Measurements from ENCODE around the gene NFIA.

NFIA gene

DNA sequence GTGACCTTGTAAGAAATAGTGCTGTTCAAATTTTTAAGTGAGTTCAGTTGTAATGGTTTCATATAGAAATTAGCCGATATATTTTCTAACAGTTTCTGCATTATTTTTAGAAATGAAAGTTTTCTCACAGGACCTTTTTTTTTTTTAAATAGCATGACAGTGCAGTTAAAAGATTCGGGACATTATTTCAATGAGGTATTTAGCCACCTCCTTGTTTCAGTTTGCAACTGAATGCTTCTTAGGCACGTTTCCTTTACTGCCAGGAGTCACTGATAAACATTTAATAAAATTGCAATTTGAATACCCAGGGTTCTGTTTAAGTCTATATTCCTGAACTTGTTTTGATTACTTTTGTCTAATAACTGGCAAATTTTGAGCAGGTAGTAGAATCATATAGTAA, 337.9 kb downstream of the NFIA start:
- DNase-seq: no peak

DNA sequence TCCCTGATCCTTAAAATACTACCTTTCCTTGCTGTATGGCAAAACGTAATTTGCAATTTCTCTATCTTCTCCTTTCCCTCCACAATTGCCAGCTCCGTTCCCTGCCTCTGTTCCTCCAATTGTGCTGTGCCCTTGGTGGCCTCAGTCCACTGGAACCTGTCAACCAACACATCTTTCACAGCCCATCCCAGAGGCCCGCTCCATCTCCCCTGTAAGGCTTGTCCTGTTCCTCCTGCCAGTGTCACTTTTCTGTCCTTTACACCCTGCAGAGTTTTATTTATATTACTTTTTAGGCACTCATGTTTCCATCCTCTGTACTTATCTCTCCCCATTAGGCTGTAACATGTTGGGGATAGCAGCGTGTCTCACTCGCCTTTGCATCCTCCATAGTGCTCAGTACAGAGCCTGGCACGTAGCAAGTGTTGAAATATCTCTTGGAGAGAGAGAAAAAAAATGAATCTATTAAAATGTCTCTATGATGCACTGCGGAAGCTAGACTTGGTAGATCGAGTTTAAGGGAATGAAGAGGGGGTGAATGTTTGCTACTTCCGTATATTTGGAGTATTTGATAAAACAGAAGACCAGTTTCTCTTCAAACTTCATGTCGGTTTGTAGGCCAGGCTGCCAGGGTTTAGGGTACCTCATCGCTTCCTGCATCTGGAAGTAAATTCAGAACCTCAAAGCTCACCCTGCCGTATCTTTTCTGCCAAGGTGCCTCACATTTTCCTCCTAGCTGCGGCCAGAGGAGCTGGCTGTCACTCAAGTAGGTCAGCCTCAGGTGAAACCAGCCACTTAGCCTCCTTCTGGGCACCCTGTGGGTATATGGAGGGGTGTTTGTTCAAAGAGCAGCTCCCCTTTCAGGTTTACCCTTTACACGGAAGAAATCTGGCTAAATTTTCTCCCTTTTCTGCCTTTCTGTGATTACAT, 338.8 kb downstream of the NFIA start:
- no peak for DNase-seq

DNA sequence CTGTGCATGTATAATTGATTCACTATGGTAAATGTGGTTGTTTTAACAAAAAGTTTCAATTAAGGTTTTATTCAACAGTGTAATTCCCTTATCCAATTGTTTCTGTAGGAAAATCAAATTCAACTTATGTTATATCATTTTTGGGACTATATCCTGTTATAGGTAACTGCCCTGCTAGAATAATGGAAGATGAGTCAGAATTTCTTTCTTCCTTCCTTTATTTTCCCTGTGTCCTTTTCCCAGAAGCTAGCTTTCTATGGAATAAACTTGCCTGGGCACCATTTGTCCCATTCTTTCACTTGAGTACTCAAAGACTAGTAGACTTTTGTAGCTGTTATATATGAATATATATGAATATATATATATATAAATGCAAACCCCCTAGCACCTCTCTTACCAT, 341.3 kb downstream of the NFIA start:
- DNase-seq: no peak

DNA sequence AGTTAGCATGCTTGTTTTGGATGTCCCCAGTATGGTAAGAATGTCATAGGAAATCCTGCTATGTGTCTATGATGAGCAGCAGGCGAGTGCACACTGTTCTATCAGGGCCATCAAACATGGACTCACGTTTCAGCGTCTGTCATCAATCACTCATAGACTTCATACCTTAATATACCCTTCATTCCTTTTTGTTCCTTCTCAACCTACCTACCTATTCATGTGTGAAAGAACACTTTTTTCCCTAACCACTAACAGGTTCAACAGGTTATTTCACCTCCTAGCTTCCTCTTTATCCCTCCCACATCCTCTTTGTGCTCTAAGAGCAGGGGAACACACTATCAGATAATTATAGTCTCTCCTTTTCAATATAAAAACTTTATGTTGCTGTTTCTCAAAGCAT, 342.0 kb downstream of the NFIA start:
- DNase-seq: no peak

DNA sequence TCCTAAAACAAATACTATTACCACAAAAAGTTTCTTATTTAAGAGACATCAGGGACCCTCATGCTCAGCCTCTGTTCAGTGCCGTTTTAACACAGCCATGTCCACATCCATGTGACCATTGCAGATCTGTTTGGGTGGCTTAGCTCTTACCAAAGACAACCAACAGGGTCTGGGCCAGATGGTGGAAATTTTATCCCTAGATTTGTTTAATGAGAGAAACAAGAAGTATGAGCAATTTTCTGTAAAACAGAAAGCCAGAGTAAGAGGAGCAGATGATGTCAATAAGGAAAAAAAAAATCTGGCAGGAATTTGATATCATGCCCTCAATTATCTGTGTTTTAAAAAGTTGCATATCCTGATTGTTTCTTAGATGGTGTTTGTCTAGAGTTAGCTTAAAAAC, 342.7 kb downstream of the NFIA start:
- DNase-seq: no peak

DNA sequence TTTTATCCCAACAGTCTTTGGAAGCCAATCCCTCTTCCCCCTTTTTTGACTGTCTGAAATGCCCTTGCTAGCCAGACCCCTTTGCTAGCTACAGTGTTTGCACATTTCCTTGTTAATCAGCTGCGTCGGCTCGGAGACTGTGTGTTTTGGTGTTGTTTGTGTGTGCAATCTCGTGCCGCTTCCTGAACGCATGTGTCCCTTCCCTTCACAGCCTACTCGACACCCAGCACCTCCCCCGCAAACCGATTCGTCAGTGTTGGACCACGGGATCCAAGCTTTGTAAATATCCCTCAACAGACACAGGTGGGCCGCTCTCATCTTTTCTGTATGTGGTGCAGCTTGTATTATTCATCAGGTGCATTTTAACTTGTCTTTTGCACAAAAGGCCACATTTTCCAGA, 343.9 kb downstream of the NFIA start:
- DNase-seq: no peak

DNA sequence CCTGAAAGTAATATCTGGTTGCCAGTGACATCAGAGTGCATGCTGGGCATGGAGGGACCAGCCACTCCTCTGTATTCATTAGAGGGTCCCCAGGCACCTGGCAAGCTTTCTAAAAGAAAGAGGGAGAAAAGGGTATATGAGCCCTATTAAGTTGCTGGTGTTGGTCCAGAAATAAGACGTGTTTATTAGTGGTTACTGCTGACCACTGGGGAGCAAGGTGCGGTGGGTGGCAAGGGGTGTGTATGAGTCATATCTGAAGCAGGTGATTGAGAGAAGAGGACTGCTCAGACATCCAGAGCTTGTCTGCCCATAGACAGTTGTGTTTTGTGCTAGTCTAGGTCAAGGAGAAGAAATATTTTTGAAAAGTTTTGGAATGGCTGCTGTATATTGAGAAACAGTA, 344.5 kb downstream of the NFIA start:
- no peak for DNase-seq

DNA sequence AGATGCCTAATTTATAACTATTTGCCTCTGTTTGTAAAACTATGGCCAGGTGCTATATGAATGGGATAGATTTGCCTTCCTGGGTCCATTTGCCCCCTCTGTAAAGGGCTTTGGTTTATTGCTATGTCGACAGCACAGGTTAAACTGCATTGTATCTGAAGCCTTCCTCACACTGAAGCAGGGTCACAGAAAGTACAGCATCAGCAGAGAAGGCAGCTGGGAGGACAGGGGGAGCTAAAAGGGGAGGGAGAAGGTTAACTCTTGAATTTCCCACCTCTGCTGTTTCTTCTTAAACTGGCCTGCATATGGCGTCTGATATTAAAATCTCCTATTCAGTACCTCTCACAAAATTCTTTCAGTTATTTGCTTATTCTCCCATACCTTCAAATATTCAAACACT, 345.1 kb downstream of the NFIA start:
- no peak for DNase-seq

DNA sequence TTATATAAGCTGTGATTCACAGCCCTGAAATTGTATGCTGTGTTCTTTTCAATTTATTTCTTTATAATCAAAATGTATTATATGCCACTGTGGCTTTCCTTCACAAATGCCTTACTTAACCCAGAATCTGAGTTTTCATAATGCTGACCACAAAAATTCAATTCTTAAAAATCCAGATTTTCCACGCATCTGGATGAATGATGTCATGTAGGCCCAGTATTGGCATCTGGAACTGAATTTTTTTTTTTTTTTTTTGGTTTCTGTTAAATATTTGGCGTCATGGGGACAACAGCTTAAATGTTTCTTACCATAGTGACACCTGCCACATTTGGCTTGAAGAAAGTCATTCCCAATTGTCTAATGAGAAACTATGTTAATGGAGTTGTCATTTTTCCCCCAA, 345.8 kb downstream of the NFIA start:
- DNase-seq: no peak

DNA sequence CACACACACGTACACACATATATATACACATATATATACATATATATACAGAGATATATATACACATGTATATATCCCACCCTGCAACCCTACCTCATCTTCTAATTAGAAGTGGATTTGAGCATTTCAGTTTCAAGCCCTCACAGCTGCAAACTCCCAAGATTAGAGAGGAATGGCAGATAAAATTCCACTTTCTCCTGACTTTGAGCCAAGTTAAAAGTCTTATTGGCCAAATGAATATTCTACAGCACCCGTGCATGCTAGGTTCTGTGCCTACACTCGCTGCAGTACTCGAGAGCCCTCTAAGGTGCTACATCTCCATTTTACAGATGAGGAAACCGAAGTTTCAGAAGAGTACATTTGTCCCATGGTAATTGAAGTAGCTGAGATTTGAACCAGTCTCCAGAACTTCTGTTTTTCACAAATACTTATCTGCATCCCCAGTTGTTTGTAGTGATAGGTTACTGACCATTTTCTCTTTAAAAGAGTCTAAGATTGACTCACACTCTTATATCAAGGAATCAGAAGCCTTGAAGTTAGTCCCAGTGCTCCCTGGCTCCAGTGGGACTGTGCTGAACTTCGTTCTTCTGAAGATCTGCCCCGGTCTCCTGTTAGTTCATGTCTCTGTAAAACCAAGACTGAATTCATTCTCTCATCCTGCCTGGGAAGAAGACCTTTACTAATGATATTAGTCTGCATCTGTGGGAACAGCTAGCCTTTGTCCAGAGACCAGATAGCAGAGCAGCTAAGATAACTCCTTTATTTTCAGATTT, 350.4 kb downstream of the NFIA start:
- DNase-seq: no peak

DNA sequence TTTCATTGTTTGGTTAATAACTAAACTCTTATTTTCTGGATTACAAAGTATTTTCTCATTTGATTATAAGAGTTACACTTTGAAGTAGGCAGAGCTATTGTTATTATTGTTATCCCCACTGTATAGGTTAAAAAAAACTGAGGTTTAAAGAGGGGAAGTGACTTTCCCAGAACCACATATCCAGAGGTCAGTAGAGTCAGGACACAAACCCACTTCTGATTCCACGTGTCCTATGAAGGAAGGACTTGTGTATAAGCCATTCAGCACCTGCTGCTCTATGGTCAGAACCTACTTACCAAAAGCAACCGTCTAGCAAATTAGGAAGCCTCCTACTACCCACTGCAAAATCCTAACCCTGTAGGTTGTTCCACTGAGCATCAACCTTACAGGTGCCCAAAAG, 351.3 kb downstream of the NFIA start:
- no peak for DNase-seq

DNA sequence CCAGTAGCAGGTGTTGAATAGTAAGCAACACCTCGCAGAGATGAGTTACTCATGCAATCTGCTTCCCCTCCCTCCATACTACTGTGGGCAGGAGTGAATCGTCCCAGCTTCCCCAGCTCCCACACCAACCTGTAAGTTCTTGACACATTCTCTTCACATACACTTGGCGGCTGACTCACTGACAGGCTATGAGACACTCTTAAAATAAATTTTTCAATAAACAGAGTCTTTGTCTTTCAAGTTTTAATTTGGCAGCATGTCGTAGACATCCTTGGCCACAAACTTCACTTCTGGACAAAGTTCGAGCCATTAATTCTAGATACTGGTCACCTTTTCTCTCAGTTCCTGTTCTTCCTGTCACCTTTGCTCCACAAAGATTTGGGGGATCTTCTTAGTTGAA, 351.9 kb downstream of the NFIA start:
- no peak for DNase-seq

DNA sequence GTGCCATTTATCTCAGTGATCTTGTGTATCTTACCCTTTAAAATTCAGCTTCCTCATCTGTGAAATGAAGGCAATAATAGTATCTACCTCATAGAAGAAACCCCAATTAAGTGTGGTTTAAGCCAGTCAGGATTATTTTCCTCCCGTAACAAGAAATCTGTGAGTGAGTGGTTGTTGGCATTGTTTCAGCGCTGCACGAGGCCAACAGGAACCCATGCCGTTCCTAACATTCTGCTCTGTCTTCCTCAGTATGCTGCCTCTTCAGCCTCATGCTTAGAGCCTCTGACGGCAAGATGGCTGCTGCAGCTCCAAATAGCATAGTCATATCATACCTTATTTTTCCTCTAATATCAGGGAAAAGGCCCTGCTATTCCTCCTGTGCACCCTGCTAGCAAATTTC, 352.9 kb downstream of the NFIA start:
- DNase-seq: no peak

DNA sequence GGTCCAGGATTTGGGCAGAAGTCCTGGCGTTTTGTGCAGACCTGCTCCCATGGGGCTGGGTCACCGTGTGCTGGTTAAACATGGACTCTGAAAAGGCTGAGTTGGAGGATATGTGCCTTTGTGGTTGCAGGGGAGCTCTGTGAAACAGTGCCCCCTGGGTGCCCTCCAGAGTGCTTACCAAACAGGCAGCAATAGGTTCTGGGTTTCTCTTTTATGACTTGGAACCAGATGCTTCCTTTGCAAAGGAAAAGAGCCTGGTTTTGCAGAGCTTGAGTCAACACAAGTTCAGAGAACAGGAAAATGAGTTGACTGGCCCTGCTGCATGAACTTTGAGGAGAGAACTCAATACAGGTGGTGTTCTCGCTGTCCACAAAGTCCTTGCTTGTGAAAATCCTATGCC, 353.7 kb downstream of the NFIA start:
- no peak for DNase-seq

DNA sequence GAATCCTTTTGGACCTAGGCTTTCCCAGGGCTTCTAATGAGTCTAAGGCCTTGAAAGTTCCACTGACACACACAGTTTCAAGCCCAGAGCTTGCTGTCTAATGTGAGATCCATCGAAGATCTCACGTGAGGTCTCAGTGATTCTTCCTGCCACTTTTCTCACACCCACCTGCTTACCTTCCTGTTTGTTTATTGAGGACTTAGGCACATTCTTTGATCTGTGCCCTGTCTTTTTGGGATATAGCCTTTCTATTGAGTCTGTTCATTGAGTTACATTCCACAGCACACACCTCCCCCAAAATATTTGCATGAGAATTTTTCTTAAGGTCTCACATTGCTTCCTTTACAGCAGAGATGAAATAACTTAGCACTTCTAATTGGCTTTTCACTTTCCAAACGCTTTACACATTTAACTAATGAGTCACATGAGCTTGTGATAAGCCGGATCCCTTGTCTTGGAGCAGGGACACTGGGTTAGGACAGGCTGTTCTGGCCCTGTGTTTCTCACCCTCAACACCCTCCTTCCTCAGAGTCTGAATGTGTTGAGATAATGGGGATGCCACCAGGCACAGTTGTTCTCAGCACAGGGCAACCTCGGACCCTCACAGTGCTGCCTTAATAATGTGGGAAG, 354.2 kb downstream of the NFIA start:
- no peak for DNase-seq

DNA sequence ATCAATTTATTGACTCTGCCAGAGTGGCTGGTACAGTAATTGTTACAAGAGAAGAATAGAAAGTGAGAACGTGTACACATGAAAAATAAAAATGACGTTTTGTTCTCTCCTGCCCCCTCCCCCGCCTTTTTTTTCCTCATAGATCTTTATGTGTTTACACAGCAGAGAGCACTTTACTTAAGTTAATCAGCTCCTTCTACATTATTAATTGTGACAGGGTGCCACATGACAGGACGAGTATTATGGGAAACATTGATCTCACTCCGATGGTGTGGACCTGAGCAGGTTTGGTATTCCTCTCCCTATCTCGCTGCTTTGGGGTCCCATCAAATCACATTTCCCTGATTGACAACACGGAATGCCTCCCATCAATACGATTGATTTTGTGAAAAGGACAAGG, 356.9 kb downstream of the NFIA start:
- no peak for DNase-seq

DNA sequence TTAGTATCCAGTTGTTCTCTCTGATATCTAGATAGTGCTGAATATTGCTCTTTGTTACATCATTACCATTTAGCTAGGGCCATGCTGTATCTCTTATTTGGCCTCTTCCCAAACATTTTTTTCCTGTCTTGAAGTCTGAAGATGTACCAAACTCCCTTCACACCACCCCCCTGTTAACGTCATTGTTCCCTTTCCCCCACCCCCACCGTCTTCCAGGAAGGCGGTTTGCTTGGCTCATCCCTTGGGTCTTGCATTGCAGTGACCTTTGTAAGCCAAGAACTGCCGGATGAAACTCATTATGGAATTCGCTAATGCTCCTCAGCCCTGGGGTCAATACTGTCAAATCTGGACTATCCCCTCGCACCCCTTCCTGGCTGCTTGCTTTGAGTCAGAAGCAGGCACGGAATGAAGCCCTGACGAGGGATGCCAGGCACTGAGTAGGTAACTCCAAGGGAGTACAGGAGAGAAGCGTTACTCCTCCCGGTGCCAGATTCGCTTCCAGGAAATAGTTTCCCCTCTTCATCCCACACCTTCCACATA, 359.4 kb downstream of the NFIA start:
- no peak for DNase-seq

DNA sequence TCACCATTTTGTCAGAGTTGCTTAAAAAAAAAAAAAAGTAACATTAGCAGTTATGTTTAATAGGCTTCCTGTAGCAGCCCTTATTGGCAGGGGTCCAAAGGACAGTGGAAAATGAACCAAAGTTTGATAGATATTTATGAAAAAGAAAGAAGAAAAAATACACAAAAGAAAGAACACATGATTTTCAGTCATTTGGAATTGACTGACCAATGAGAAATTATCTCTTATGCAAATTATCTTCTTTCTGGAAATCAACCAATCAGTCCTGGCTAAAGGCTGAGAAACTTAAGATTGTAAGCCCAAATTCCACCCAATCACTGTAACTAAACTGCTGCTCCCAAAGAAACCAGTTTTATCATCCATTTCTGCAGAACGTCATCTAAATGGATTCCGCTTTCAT, 360.2 kb downstream of the NFIA start:
- no peak for DNase-seq

DNA sequence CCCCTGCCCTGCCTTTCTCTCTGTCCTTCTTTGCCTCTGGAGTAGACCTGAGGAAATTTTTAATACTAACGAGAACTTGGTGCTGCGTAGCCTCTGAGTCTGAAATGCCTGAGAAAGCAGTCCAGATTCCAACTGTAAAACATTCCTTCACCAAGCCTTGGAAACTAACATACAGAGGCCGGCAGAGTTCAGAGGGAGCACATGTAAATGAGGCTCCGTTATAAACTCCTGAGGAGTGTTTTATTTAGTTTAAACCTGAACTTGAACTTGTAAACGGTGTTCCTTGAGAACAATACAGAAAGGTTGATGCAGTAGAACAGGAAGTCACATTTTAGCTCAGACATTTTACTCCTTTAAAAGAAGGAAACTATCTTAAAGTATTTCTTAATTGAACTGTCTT, 361.9 kb downstream of the NFIA start:
- DNase-seq: no peak

DNA sequence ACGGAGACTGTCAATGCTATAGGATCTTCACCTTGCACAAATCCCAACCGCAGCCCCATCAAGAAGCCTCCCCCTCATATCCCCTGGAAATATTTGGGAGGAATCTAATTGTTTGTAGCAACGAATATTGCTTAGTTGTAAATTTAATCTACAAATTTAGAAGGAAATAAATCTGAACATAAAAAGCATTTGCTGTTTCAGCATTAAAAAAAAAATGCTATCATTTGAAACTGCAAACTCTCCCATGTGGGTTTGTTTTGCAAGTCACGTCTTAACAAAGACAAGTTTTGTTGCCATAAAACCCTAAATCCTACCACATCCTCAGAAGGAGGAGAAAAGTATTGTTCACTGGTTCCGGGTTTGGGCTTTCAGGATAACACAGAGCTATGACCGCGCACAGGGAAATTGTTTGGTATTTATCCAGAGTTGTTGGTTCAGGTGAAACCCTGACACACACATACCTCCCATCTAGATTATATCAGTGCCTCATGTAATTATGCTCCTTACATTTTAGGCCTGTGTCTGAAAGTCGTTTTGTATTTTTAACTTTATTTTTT, 363.0 kb downstream of the NFIA start:
- no peak for DNase-seq

DNA sequence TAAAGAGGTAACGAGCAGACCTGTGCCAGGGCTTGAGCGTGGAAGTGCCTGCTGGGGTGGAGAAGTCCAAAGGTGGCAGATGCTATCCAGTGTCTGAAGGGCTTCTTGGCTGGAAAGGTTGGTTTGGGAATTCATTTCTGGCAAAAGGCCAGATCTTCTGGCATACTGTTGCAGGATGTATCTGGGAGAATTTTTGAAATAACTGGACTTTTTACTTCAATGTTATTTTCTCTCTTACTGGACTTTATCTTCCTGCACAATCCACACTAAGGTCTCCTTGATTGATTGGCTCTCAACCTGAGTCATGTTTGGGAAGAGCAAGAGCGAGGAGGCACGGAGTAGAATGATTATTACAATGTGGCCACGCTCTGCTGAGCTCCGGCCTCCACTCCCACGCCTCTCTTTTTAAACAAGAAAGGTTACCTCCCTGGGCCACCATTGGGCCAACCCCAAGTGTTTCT, 364.2 kb downstream of the NFIA start:
- DNase-seq: no peak

DNA sequence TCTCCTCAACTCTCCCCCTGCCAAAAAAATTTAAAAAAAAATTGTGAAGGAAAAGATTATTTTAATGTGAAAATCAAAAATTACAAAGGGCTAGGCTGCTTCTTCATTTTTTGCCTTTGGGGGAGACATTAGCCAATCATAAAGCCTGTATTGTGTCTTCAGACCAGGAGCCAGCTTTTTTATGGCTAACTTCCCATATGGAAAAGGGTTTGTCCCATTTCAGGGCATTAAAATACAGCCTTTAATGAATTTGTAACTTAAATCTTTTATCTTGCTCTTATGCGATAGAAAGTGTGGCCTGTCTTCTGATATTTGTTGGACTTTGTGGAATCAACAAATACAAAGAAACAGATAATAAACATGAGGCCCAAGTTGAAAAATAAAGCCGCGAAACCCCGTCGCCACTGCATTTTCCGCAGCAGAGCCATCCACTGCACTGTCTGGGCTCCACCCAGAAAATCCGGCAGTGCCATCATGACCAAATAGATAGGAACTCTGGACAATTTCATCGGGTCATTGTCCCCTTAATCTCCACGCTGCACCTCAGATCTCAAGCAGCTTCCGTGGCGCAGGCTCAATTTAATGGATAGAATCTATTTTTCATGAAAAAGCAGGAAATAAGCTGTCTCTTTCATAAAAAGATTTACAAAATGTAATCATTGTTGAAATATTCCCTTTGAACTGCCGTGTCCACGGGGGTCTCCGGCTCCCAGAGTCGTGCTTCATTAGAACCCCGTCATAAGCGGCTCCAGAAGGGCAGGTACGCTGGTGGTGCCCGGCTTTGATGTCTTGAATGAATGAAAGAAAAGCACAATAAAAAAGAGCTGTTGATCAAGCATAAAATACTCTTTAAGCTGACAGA, 365.0 kb downstream of the NFIA start:
- no peak for DNase-seq
